AG04449 (cell line): Measurements from ENCODE around the gene TBC1D20.

Experiments
- CTCF ChIA-PET: fragments of 350-600 bp; formaldehyde crosslinking; extraction: SDS; loops from one replicate; lab custom pipeline; 2021; ENCODE audit warnings: antibody characterized with exemption; lab: Yijun Ruan, JAX
- POLR2A ChIA-PET: fragments of 400-600, 350-600 bp; formaldehyde crosslinking; extraction: SDS; loops from one replicate; lab custom pipeline; 2020; ENCODE audit warnings: antibody characterized with exemption, inconsistent platforms; lab: Yijun Ruan, JAX
- DNase-seq: peaks from one replicate; pipeline ENCODE4 v3.0.0-alpha.2; 2010; ENCODE audit warnings: low read depth, low spot score
- H3K4me3 ChIP-seq: 2 replicates; pipeline ENCODE4 v1.5.1; 2011; ENCODE audit warnings: low read depth, mild to moderate bottlenecking, control low read depth, low read length
- CTCF ChIP-seq: IDR thresholded peaks from one replicate; pipeline ENCODE4 v1.5.1; 2011; ENCODE audit warnings: mild to moderate bottlenecking, moderate library complexity, low read length, control low read depth, inconsistent platforms; ENCODE audit not compliant: insufficient read depth; ENCODE audit errors: missing control alignments

TBC1D20 gene

GRCh38 chr20:416950-417800 is 45.2 kb downstream of the TBC1D20 start:
- POLR2A ChIA-PET = no interaction called here
- TF ChIP-seq CTCF = no peak
- H3K4me3 ChIP-seq = no peak overlapping the region
- CTCF ChIA-PET = no interaction called here
- DNase-seq = no peak

- H3K4me3 ChIP-seq = no peak overlapping the region
- no peak for TF ChIP-seq CTCF
- CTCF ChIA-PET = no interaction called here
- POLR2A ChIA-PET = no interaction called here
- DNase-seq = no peak
Measured at GRCh38 chr20:415820-416322, 46.5 kb downstream of the TBC1D20 start.

GRCh38 chr20:414161-414560 is 48.2 kb downstream of the TBC1D20 start:
- no peak for TF ChIP-seq CTCF
- no peak overlapping the region for H3K4me3 ChIP-seq
- no peak for DNase-seq
- CTCF ChIA-PET = interaction anchor here (0.9 to 2.3 kb wide), 4 partner anchors 16 to 65 kb away, joined by 3 to 7 read pairs (median 4); no protein-coding TSS in a partner anchor
- POLR2A ChIA-PET = interaction anchor here (0.7 kb wide), 1 partner anchor 32 kb away, joined by 3 read pairs; no protein-coding TSS in a partner anchor

GRCh38 chr20:412081-412480 is 50.3 kb downstream of the TBC1D20 start:
- DNase-seq = no peak
- POLR2A ChIA-PET = no interaction called here
- CTCF ChIA-PET = interaction anchor here (1.5 to 2.3 kb wide), 2 partner anchors 20 to 57 kb away, joined by 7 to 11 read pairs; no protein-coding TSS in a partner anchor
- no peak overlapping the region for H3K4me3 ChIP-seq
- TF ChIP-seq CTCF = no peak

GRCh38 chr20:409697-410559 is 52.4 kb downstream of the TBC1D20 start:
- ChIA-PET POLR2A (interaction anchor here (1.0 kb wide), 1 partner anchor 9 kb away, joined by 5 read pairs; no protein-coding TSS in a partner anchor), CTCF (interaction anchor here (0.8 to 2.1 kb wide), 4 partner anchors 21 to 57 kb away, joined by 3 to 8 read pairs (median 6); no protein-coding TSS in a partner anchor)
- no peak for DNase-seq
- TF ChIP-seq CTCF = no peak
- peak overlapping the region; percentile 95 for H3K4me3 ChIP-seq
